ENCODE data around the gene GSK3A.

- TF ChIP-seq PPARA (CRISPR knock-in tag; IDR thresholded peaks at IDR 0.05; ENCODE audit: borderline replicate concordance) = no peak
- TF ChIP-seq PATZ1 (CRISPR knock-in tag; IDR thresholded peaks at IDR 0.05; ENCODE audit: borderline replicate concordance) = no peak
- no peak for TF ChIP-seq ISL1 (CRISPR knock-in tag; IDR thresholded peaks at IDR 0.05)
- no peak for TF ChIP-seq ARNTL (CRISPR knock-in tag; IDR thresholded peaks at IDR 0.05; ENCODE audit: borderline replicate concordance, low read depth)
- TF ChIP-seq POU6F1 (CRISPR knock-in tag; IDR thresholded peaks at IDR 0.05; ENCODE audit: borderline replicate concordance, low read depth) = no peak
- TF ChIP-seq ZFP30 (CRISPR knock-in tag; IDR thresholded peaks at IDR 0.05) = no peak
- TF ChIP-seq CREB5 (CRISPR knock-in tag; IDR thresholded peaks at IDR 0.05; ENCODE audit: low read depth) = no peak
- TF ChIP-seq ZNF70 (CRISPR knock-in tag; IDR thresholded peaks at IDR 0.05) = no peak
- TF ChIP-seq OSR1 (CRISPR knock-in tag; IDR thresholded peaks at IDR 0.05) = no peak
Observed at GRCh38 chr19:42253245-42254088, 11.1 kb upstream of the GSK3A start.
